ENCODE data around the gene ACKR3.

ACKR3 gene

DNA sequence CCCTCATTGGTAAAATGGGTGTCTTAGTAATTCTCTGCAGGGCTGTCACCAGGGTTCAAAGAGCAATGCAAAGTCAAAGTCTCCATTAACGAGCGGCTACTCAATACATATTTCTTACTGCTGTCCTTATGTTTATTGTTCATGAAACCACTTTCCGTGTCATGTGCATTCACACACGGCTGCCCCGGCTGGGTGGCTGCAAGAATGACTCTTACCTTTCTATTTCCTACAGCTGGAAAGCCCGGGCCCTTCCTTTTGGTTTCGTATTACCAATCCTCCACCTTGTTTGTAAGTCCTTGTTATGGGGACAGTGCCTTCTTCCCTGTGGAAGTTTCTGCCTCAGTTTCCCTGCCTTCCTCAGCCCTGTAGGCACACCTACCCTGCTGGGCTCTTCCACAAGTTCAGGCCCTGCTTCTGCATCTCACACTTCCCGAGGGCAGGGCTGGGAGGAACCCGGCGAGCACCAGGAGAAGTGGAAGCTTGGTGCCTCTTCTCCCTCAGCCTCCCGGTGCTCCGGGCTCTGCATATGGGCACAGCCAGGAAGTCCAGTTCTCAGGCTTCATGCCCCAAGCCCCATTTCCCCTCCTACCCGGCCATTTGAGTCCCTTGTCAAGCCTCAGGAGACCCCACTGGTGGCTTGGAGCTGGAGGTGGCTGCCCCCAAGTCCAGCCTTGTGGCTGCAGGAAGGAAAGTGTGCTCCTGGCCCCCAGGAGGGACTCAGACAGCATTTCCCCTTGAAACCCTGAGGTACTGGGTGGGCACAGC, 18.7 kb upstream of the ACKR3 start:
- no peak for DNase-seq

DNA sequence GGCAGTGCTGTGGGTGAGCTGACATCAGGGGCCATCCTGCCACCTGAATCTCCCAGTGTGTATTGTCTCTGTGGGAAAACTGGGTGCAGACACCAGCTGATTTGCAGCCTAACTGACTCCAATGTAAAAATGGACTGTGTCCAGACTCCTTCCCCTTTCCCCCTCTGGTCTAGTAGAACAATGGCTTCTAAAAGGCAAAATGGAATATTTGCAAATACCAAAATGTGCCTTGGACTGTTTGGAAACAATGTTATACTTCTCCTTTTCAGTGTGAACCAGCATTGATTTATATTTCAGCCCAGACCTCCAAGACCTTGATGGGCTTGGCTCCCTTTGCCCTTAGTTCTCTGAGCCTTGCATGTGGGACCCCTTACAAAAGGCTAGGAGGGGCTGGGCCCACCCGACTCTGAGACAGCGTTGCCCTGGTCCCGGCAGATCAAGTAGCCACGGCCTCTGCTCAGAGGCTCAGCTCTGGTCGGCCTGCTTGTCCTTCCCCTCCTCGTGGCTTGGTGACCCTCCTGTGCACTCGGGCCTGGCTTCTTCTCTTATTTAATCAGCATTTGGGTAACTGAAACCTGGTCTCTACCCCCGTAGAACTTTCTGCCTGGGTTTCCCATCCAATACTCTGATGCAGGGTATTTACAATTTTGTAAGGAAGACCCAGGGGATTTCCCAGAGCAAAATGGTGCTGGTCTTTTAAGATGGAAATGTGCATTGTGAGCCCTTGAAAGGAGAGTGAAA, 18.0 kb upstream of the ACKR3 start:
- no peak for DNase-seq

DNA sequence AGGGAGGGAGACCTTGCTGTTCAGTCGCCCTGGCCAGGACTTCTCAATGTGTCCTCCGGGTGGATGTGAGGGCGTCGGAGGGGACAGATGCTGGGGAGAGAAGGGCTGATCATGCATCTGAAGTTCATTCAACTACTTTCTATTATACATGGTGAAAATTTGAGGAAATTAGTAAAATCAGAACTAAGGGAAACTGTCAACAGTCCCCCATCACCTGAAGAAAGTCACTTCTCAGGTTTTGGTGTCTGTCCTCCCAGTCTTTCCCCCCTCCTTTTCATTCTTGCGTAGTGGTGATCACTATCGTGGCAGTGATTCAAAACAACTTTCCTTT, 17.4 kb upstream of the ACKR3 start:
- DNase-seq = no peak

DNA sequence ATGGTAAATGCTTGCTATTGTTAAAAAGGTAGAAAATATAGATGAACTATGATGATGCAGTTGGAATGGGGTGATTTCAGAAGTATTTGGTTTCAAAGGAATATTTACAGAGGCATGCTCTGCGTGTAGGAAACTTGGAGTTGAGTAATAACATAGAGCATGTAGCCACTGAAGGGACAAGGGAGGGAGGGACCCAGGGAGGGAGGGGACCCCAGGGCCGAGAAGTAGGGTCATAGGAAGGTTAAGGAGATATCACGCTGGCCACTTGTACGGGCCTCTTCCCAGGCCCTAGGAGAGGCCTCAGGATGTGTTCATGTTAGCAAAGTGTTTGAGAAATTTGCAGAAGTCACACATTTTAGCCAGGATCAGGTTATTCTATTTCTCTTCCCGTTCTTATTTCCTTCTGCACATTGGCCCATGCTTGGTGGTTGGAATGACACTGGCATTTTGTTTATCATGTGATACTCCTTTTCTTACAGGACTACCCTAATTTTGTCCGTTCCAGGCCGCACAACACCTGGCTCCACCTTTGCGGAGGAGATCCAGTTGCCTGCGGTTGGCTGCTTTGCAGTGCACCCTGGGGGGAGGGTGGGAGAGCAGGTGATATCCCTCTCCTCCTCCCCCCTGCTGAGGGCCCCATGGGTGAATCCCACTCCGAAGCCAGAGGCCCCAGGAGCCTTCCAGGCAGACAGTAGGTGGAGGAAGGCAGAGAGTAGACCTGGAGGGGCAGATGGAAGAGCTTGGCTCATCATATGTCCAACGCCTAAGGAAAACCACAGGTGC, 16.9 kb upstream of the ACKR3 start:
- DNase-seq = no peak

DNA sequence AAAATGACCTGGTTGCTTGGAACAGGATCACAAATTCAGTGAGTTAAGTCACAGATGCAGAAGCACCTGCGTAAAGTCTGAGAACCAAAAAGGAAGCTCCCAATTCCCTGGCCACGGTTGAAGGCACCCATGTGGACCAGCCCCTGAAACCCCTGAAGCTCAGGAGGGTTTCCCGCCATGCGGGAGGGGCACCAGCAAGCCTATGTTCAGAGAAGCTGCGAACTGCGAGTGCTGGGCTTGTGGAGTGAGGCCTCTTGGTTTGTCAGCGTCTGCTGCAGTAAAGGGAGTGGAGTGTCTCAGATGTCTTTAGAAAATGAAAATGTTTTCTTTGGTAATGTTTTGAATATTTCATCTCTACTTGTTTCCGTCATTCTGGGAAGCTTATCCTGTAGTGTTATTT, 16.1 kb upstream of the ACKR3 start:
- DNase-seq = no peak

DNA sequence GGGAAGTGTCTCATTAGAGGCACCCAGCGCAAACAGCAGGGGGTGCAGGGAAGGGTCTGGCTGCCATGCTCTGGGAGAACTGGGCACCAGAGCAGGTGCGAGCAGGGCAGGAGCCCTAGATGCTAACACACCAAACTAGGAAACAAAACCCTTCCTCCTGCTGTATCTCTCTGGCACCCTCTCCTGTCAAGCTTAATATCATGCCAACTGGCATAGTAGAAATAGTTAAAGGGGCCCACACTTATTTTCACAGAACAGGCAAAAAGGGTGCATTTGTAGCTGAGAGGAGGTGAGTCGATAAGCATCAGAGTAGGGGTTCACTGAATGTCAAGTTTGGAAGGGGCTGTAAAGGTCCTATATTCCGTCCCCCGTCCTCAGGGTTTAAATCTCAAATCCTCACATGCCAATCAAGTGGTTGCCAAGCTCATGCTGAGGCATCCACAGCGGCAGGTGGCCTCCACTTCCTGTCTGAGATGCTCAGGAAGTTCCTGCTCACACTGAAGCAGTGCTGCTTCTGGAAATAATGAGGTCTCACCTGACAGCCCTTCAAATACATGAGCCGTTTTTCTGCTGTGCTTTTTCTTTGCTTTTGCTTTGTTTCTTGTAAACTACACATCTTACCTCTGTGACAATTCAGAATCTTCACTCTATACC, 14.9 kb upstream of the ACKR3 start:
- DNase-seq = no peak

DNA sequence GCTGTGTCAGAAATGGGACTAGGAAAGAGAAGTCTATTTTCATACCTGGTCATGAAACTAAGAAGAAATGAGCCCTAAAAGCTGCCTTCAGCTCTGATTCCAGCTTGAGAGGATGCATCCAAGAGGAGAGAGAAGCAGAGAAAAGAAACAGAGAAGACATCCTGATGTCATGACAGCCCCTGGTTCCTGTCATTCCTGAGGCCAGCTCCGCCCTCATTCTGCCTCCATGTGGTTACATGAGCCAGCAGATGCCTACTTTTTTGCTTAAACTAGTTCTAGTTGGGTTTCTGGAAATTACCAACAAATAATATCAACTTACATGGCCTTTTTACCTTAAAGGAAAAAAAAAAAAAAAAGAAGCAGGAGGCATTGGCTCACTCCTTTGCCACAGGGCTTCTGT, 14.1 kb upstream of the ACKR3 start:
- DNase-seq = no peak

DNA sequence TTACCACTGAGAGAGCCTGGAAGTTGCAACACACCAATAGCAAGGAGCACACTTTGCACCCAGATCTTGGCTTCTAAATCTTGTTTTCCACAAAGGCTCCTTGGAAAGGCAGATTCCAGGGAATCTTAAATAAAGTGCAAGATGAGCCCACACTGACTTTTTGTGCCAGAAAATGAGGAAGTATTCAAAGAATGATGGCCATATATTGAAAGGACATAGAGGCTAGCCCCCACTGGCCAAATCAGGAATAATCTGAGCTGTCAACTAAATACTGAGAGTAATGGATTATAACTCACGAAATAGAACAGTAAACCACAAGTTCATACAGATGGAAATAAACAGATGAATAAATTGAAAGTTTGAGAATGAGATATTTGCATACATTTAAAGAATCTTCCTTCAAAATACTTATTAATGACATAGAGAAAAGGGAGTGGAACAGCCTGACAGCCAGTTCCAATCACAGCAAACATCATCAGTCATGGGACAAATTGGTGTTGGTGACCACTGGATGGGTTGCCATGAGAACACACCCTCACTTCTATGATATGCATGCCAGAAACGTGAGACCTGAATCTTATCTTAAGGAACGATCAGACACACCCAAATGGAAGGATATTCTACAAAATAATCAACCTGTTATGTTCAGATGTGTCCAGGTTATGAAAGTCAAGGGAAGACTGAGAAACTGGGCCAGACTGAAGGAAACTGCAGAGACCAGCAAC, 12.2 kb upstream of the ACKR3 start:
- DNase-seq = no peak

DNA sequence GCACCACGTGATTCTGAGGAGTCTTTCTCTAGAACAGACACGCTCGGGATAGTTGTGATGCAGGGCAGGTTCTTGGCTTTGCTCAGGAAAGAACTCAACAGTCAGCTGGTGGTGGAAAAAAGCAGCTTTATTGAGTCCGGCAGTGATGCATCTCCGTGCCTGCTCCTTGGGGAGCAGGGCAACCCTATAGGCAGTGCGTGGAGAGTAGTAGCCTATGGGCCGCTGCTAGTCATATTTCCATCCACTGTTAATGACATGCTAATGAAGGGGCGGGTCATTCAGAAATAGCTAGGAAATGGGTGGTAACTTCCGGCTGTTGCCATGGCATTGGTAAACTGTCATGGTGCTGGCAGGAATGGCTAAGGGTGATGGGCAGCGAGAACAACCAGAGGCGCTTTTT, 11.6 kb upstream of the ACKR3 start:
- DNase-seq = no peak

DNA sequence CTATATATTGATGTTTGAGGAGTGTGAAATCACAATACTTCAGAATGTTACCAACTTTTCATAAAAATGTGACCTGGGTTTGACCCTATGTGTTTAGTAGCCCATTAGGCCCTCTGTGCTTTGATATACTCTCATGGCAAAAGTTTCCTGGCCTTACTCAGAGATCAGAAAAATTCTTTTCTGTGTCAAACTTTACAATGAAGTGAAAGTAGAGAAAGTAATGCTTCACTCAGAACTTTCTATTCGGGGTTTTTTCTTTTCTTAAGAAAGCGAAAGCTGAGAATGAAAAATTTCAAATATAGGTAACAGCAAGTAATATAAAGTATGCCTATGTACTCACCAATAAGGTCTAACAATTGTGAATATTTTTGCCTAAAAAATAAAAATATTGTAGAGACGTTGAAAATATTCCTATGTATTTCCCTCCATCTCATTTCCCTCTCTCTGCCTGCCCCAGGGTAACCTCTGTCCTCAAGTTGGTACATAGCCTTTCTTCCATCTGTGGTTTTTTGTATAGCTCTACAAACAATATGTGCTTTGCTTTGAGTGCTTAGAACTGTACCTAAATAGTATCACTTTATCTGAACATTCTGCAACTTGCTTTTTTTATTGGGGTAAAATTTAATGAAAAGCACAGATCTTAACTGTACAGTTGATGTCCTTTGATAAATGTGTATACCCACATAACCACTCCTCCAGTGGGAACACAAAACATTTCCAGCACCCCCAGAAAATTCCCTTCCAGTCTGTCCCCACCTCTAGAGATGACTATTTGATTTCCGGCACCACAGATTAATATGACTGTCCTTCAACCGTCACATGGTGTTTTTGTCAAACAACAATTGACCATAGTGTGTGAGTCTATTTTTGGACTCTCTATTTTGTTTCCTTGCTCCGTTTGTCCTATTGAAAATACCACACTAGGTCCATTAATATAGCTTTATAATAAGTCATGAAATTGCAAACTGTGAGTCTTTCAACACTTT, 10.3 kb upstream of the ACKR3 start:
- no peak for DNase-seq

DNA sequence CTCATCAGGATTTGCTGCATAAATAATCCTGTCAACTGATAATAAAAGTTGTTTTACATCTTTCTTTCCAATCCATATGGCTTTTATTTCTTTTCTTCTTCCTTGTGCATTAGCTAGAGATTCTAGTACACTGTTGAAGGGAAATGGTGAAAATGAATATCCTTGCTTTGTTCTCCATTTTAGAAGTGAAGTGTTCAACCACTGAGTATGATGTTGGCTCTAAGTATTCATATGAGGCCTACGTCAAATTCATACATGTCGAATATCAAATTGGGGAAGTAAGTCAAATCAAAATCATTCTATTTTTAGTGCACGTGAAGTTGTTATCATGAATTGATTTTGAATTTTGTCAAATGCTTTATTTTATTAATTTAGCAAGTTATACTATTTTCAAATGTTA, 7.8 kb upstream of the ACKR3 start:
- no peak for DNase-seq

DNA sequence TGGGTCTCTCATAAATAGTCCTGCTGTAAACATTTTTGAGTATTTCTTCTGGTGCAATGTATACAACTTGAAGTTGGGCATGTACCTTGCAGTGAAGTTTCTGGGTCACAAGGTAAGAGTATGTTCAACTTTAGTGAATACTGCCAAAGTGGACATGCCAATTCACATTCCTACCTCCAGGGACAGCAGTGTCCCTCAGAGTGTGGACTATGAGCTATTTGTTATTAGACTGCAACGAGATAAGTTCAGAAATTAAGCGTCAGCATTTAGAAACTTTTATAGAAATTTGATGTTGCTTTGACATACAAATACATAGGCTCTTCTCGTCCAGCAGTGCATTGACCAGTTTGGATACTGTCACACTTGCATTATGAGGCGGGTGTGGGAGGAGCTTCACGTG, 7.2 kb upstream of the ACKR3 start:
- DNase-seq = no peak

DNA sequence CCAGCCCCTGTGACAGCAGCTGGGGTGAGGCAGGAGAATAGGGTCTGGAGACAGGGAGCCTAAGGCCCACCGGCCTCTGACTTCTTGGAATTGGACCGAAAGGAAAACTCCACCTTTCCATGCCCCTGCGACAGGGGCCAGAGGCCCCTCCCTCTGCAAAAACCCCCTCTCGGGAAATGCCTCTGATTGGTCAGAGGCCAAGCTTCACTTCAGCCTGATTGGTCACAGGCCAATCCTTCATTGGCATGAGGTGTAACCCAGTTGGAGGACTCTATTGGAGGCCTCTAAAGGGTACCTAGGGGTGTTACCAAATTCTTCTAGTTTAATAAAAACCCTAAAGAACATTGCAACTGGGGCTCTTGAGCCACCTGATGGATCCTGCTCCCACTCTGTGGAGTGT, 5.7 kb upstream of the ACKR3 start:
- DNase-seq = no peak

DNA sequence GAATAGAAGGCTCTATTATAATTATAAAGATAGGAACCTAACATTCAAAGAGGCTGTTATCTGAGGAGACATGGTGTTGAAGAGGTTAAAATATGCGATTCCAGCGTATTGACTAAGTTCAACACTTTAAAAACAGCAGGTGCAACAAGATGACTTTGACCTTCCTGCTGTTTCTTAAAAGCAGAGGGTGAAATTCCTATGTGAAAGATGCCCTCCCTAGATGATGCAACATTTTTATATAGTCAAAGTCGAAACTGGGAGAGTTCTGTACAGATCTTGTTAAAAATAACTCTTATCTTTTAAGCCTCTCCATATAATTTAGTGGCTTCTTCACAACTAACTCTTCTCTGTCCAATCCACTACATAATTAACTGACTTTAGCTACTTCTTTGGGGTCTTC, 4.4 kb upstream of the ACKR3 start:
- no peak for DNase-seq

DNA sequence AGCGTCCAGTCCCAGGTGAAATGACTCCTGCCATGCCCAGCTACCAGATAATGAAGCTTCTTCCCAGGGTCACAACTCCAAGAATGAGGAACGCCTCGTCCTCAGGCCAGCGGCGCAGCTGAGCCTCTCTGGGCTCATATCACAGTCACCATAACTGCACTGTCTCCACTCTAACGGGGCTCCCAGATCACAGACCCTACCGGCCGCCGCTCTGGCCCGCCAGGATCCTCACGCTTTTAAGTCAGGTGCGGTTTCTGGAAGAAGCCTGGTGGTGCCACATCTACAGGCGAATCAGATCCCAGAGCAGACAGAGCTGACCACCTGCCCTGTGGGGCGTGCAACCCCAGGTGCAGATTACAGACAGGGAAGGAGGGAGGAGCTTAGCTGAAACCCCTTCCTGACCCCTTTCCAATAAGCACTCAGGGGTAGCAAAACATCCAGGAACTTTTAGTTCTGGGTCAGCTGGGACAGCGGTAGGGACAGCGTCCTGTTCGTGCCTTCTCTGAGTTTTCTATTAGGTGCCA, 3.7 kb upstream of the ACKR3 start:
- DNase-seq = no peak

DNA sequence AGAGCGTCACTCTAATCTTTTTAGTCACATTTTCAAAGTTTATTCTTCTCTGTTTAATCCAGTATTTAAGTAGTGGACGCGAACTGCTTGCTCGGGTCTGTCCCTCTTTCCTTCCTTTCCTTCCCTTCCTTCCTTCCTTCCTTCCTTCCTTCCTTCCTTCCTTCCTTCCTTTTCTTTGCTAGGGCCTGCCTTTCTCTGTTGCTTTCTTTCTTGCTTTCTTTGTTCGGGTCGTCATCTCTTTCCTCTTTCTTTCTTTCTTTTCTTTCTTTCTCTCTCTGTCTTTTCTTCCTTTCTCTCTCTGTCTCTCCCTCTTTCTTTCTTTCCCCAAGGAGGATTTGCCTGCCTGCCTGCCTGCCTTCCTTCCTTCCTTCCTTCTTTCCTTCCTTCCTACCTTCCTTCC, 3.0 kb upstream of the ACKR3 start:
- no peak for DNase-seq

DNA sequence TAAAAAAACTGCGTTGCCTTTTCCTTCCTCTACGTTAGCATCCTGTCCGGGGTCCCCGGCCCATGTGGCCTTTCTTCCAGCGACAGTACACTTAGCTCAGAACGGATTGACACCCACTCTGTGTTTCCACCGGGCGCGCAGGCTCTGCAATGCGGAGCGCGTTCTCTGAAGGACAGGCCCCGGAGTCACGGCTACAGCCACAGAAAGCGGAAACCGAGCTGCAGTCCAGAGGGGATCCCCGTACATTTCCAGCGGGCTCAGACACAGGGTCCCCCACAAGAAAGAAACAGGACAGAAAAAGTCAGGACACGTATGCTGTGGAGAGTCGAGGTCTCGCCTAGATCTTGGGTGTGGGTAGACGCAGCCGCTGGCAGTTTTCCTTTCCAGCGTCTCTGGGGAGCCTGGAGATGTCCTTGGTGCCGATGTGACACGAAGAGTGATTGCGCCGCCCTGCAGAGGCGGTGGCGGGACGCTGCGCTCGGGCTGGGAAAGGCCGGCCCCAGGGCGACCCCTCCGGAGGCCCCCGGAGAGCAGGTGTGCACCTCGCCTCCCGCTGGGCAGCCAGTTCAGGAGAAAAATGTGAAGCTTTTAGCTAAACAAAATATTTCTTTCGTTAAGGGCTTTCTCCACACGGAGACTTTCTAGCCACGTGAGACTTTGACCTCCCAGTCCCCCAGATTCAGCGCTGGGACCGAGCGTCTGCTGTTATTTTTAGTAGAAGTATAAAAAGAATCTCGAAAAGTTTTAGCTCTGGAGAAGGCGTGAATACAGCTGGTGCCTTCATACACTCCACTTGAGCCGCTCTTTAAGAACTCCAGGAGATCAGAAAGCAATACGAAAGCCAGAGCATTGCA, 1.3 kb upstream of the ACKR3 start:
- no peak for DNase-seq

DNA sequence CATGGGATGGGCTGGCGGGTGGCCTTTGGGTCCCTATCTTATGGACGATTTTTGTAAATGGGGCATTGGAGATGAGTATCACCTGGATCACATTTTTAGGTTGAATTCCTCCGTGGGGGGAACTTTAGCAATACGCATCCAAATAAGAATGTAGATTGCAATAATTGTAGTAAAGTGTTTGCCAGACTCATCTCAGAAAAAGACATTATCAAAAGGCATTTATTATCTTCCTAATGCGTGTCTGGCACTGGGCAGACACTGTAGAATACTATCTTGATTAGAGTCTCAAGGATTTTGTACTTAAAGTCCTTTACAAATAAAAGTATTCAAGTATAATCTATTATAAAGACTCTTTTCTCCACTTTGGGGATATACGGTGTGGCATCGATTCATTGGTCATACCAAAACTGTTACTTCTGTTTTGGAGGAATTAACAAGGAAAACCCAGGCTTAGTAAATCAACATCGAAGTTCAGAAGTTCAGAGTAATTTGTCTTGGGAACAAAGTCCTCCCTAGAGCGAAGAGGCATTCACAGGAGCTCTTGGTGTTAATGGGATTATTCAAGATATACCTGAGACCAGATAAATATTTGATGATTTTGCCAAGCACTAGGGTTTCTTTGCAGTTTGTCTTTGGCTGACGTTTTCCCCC, 578 bp upstream of the ACKR3 start:
- no peak for DNase-seq

DNA sequence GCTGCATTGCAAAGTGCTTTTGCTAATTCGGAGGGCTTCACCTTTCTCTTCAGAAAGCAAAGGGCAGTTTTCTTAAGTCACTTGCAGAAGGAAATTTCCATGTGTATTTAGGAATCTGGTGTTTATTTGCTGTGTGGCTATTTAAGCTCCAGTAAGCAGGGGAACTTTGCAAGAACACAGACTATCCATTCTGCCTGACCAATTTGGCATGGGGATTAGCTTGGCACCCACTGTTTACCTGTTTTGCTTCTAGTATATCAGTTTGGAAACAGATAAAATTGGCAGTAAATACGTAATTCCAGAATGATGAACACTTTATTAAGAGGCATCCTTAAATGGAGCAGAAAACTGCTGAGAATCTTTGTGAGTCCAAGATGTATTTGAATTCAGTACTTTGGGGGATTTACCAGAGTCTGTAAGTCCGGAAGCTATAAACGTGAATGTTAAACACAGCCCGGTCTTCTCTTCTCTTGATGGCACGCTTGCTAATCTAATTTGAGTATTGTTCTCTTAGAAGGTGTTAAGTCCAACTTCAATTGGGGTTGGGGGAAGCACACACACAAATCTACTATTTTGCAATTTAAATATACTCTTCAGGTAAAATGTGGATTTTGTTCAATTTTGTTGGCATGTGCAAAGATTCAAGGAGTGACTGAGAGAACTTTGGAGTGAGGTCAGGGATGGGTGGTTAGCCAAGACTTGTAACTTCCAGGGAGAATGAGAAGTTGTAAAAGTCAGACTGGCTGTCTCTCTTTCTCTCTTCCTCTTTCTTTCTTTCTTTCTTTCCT, 650 bp downstream of the ACKR3 start:
- no peak for DNase-seq
